HepG2 (cell line): ENCODE measurements around the gene ZBTB7B. TPM values are rescaled to one million over a fixed set of nuclear protein-coding genes. Genes with fewer than 3 reads are reported as not detected.

ENCODE experiments used
- ATAC-seq: fragments of 200-7000 bp; cut with Tn5 transposase; 3 replicates; pipeline ENCODE4 v1.9.1; 2020; ENCODE audit warnings: mild to moderate bottlenecking, moderate library complexity
- BruUV-seq: library from RNA; stranded (reverse); fragments of 400-500 nt; replicated peaks from 2 replicates; lab custom pipeline; 2021; lab: Mats Ljungman, UMichigan
- CTCF ChIA-PET: fragments of 300-600 bp; formaldehyde crosslinking; extraction: SDS; loops from one replicate; lab custom pipeline; 2021; ENCODE audit warnings: low total read pairs, inconsistent platforms, low intra/inter-chr PET ratio; lab: Yijun Ruan, JAX
- POLR2A ChIA-PET: fragments of 350-600 bp; sonication (Branson Sonifier 250); formaldehyde crosslinking; loops from one replicate; lab custom pipeline; 2020; ENCODE audit warnings: antibody characterized with exemption, inconsistent platforms; lab: Yijun Ruan, JAX
- DNase-seq: peaks from one replicate; pipeline ENCODE4 v3.0.0-alpha.2; 2015; ENCODE audit warnings: low spot score
- FAIRE-seq: peaks from 3 replicates; lab custom pipeline; 2011; peaks lifted over from hg19 to GRCh38; lab: Jason Lieb, UNC
- H2AFZ ChIP-seq: one replicate; pipeline ENCODE4 v1.6.1; 2011; ENCODE audit warnings: low read length, inconsistent platforms
- H3K27ac ChIP-seq: fragments of 300-600 bp; 3 replicates; pipeline ENCODE4 v1.8.0; 2011; ENCODE audit warnings: mixed run types, mild to moderate bottlenecking, mixed read lengths, low read length, inconsistent platforms; ENCODE audit not compliant: insufficient read depth; ENCODE audit errors: extremely low read length
- H3K27me3 ChIP-seq, 2 experiments: fragments of 200-600 bp in 1 of 2; 2 replicates in 1 of 2; 3 replicates in 1 of 2; pipeline versions ENCODE4 v1.6.0 to v1.8.0; 2011; ENCODE audit warnings: low read length in 2 of 2, mild to moderate bottlenecking in 2 of 2, moderate library complexity in 2 of 2, inconsistent platforms in 1 of 2; ENCODE audit not compliant: insufficient read depth in 2 of 2, control insufficient read depth in 1 of 2
- H3K36me3 ChIP-seq, 2 experiments: fragments of 200-600 bp in 1 of 2; replicated peaks in 1 of 2; 2 replicates in 1 of 2; 3 replicates in 1 of 2; pipeline versions ENCODE4 v1.5.1 to v1.8.0; 2011; ENCODE audit warnings: low read length in 2 of 2, inconsistent platforms in 1 of 2; ENCODE audit not compliant: insufficient read depth in 2 of 2, control insufficient read depth in 1 of 2
- H3K4me1 ChIP-seq: 2 replicates; pipeline ENCODE4 v1.5.1; 2012; ENCODE audit warnings: low read length, inconsistent platforms; ENCODE audit not compliant: insufficient read depth
- H3K4me2 ChIP-seq: 2 replicates; pipeline ENCODE4 v1.6.0; 2011; ENCODE audit warnings: low read depth, low read length, inconsistent platforms
- H3K4me3 ChIP-seq, 3 experiments: fragments of 200-600 bp in 1 of 3; sonication (generic), shearing (Covaris generic) in 1 of 3; replicated peaks in 1 of 3; 2 replicates each; pipeline ENCODE4 v1.5.1; 2011 to 2016; ENCODE audit warnings: low read length in 3 of 3, inconsistent platforms in 2 of 3, low read depth in 2 of 3, mild to moderate bottlenecking in 2 of 3, control low read depth in 1 of 3, mixed read lengths in 1 of 3; ENCODE audit not compliant: insufficient read depth in 1 of 3
- H3K79me2 ChIP-seq: one replicate; pipeline ENCODE4 v1.6.1; 2011; ENCODE audit warnings: low read length, inconsistent platforms; ENCODE audit not compliant: insufficient read depth
- H3K9ac ChIP-seq: 2 replicates; pipeline ENCODE4 v1.6.0; 2011; ENCODE audit warnings: mild to moderate bottlenecking, low read depth, low read length, inconsistent platforms; ENCODE audit not compliant: insufficient read depth
- H3K9me3 ChIP-seq: 2 replicates; pipeline ENCODE4 v1.5.1; 2012; ENCODE audit warnings: mild to moderate bottlenecking, low read length
- H4K20me1 ChIP-seq: 2 replicates; pipeline ENCODE4 v1.6.0; 2011; ENCODE audit warnings: inconsistent platforms, mild to moderate bottlenecking, low read length, moderate library complexity; ENCODE audit not compliant: insufficient read depth
- DR1 ChIP-seq: sonication (generic); formaldehyde crosslinking; IDR thresholded peaks from 2 replicates; pipeline ENCODE4 v1.8.0; 2021; ENCODE audit warnings: mild to moderate bottlenecking, missing genetic modification reagents, inconsistent platforms
- E2F5 ChIP-seq: sonication (generic); formaldehyde crosslinking; conservative IDR thresholded peaks from 2 replicates; pipeline ENCODE4 v1.4.0; 2020; ENCODE audit warnings: missing genetic modification reagents
- NFE2L2 ChIP-seq: fragments of 150-350 bp; IDR thresholded peaks from 2 replicates; pipeline ENCODE4 v1.6.1; 2014; ENCODE audit warnings: low read length
- NFKBIZ ChIP-seq: IDR thresholded peaks from 2 replicates; pipeline ENCODE4 v1.6.1; 2018; ENCODE audit warnings: missing genetic modification reagents, missing compliant biosample characterization
- POLR2A ChIP-seq, 2 experiments: IDR thresholded peaks; 2 replicates each; pipeline ENCODE4 v1.6.1; 2011; ENCODE audit warnings: low read depth in 2 of 2, low read length in 2 of 2, mild to moderate bottlenecking in 1 of 2, moderate library complexity in 1 of 2; ENCODE audit not compliant: insufficient read depth in 1 of 2
- SMC3 ChIP-seq: IDR thresholded peaks from 2 replicates; pipeline ENCODE4 v1.6.1; 2011; ENCODE audit warnings: low read length, improper control_type of control experiment
- TFDP2 ChIP-seq: sonication (generic); formaldehyde crosslinking; IDR thresholded peaks from 2 replicates; pipeline ENCODE4 v1.4.0; 2020; ENCODE audit warnings: missing genetic modification reagents
- ZFY ChIP-seq: sonication (generic); formaldehyde crosslinking; IDR thresholded peaks from 2 replicates; pipeline ENCODE4 v1.4.0; 2020; ENCODE audit warnings: missing genetic modification reagents
- ZNF609 ChIP-seq: sonication (generic); formaldehyde crosslinking; IDR thresholded peaks from 2 replicates; pipeline ENCODE4 v1.4.0; 2020; ENCODE audit warnings: mild to moderate bottlenecking, missing genetic modification reagents, borderline replicate concordance
- ZNF629 ChIP-seq: sonication (generic); formaldehyde crosslinking; conservative IDR thresholded peaks from 2 replicates; pipeline ENCODE4 v1.5.0; 2020; ENCODE audit warnings: missing genetic modification reagents
- ZNF772 ChIP-seq: sonication (generic); formaldehyde crosslinking; IDR thresholded peaks from 2 replicates; pipeline ENCODE4 v1.5.0; 2020; ENCODE audit warnings: mild to moderate bottlenecking, missing genetic modification reagents
- ZNF781 ChIP-seq: sonication (generic); formaldehyde crosslinking; IDR thresholded peaks from 2 replicates; pipeline ENCODE4 v1.5.1; 2020; ENCODE audit warnings: borderline replicate concordance, mild to moderate bottlenecking, missing genetic modification reagents; ENCODE audit errors: not compliant biosample characterization
- WGBS: methylation state at CpG from one replicate; pipeline ENCODE4 v1.1.6; 2017; ENCODE audit warnings: low lambda C conversion rate; 5-methylcytosine and 5-hydroxymethylcytosine counted together
- in situ Hi-C: cut with HindIII; loops from 2 replicates; pipeline ENCODE4 v1.10.0; 2017; ENCODE audit warnings: low pct_unique_long_range_greater_than_20kb; ENCODE audit not compliant: extremely low pct_ligation_motif_present
- intact Hi-C: fragments of 100-400 bp; cut with micrococcal nuclease; formaldehyde crosslinking; loops from one replicate; pipeline ENCODE4 v1.10.0; 2022; ENCODE audit not compliant: unreplicated experiment
- polyA plus RNA-seq, 8 experiments: library from polyadenylated mRNA; depleted of rRNA in 3 of 8; stranded (reverse) in 7 of 8; unstranded in 1 of 8; fragments of >200 nt; fragmentation: Illumina TruSeq in 4 of 8; extraction: Trizol in 4 of 8; gene quantifications; 2 replicates each; pipeline versions ENCODE4 v1.2.1 to v1.2.3, GENCODE V29; 2011 to 2016; ENCODE audit warnings: low read depth in 4 of 8, missing spikeins in 1 of 8, mixed read lengths in 1 of 8; ENCODE audit not compliant: insufficient read depth in 1 of 8
- total RNA-seq, 5 experiments: library from RNA; depleted of rRNA; stranded (reverse); fragments of >200 nt; fragmentation: Illumina TruSeq; extraction: Trizol; gene quantifications; 2 replicates each; pipeline ENCODE4 v1.2.3, GENCODE V29; 2016; ENCODE audit warnings: low read depth in 1 of 5

ZBTB7B gene
- total and polyA plus RNA-seq, 2 of the 13 experiments (the other 11 are each of a cell fraction or from before 2014, with no cell fraction given), result 15.5 to 17.5 TPM

DNA sequence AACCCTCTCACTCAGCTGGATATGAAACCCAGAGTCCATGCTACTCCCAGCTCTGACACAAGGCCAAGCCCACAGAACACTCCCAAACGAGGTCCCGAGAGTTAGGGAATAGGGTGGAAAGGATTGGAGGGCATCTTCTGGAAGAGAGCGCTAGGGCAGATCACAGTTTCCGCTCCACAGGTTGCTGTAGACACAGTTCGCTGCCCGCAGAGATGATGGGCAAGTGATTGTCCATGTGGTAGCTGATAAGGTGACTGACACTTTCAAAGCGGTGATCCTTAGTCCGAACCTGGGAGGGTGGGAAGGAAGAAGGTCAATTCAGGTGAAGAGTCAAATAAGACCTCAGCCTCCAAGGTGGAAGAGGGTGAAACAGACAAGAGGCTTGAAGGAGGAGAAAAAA lies 39.0 kb upstream of the ZBTB7B start:
- ChIA-PET POLR2A (interaction anchor here (2.0 to 8.3 kb wide), 2 partner anchors 10 to 20 kb away, joined by 5 to 148 read pairs; partner anchors contain the start of genes CKS1B and SHC1), CTCF (interaction anchor here (3.7 kb wide), 1 partner anchor 54 kb away, joined by 24 read pairs; no protein-coding TSS in a partner anchor)
- Histone ChIP-seq H3K27ac (peak overlapping the region; percentile 44), H3K79me2 (peaks cover 28% of the 10 kb centered on the region), H3K4me1 (peaks cover 53% of the 10 kb centered on the region), H3K4me3 (no peak overlapping the region), H3K36me3 (peaks cover 26 to 64% of the 10 kb centered on the region in 2 experiments), H3K9me3 (no peaks in the 10 kb centered on the region), H3K27me3 (no peaks in the 10 kb centered on the region; a peak in 1 of 5 replicates), H4K20me1 (no peaks in the 10 kb centered on the region), H3K9ac (no peak overlapping the region)
- FAIRE-seq, result no peak
- intact Hi-C loops (no loop called here), in situ Hi-C loops (loop anchor here (5.0 kb wide), 1 partner anchor 34 kb away; no protein-coding TSS in a partner anchor)
- ATAC-seq, result no peak
- DNase-seq, result no peak
- WGBS, result 94% methylated on average over 8 of the region's 8 CpGs
- BruUV-seq, result no TSS peak
- no peak for TF ChIP-seq TFDP2 (CRISPR knock-in tag)
- TF ChIP-seq POLR2A (IDR thresholded peaks at IDR 0.05; ENCODE audit: insufficient read depth in 1 of 2, low read depth in 2 of 2, low read length in 2 of 2), result peak in 1 of 2 experiments; percentile 9; a peak in 1 of 4 replicates
- no peak for TF ChIP-seq DR1 (CRISPR knock-in tag)
- TF ChIP-seq, all 625 proteins: peak for 1
- no peak overlapping the region for H3K4me2 ChIP-seq
- H2AFZ ChIP-seq, result no peak overlapping the region

GRCh38 chr1:154964359-154964758 lies 38.2 kb upstream of the ZBTB7B start:
- H2AFZ ChIP-seq, result no peak overlapping the region
- intact Hi-C loops, result no loop called here
- BruUV-seq, result no TSS peak
- WGBS, result 74% methylated on average over 6 of the region's 6 CpGs
- FAIRE-seq, result no peak
- peaks cover 60% of the 10 kb centered on the region for H3K4me1 ChIP-seq
- no peak for ATAC-seq
- in situ Hi-C loops, result loop anchor here (5.0 kb wide), 1 partner anchor 33 kb away; no protein-coding TSS in a partner anchor
- H3K4me2 ChIP-seq, result no peak overlapping the region
- H3K36me3 ChIP-seq, result peaks cover 23 to 62% of the 10 kb centered on the region in 2 experiments
- POLR2A ChIA-PET, result interaction anchor here (0.7 to 8.3 kb wide), 5 partner anchors 9 to 28 kb away, joined by 3 to 148 read pairs (median 5); partner anchors contain the start of genes CKS1B, FLAD1, PBXIP1 and PMVK
- no peaks in the 10 kb centered on the region for H3K9me3 ChIP-seq
- CTCF ChIA-PET, result no interaction called here
- H3K27me3 ChIP-seq, result no peaks in the 10 kb centered on the region; a peak in 1 of 5 replicates
- H3K27ac ChIP-seq, result peak overlapping the region; percentile 51
- H3K79me2 ChIP-seq, result peaks cover 35% of the 10 kb centered on the region
- DNase-seq, result no peak
- no peak overlapping the region for H3K4me3 ChIP-seq
- H4K20me1 ChIP-seq, result no peaks in the 10 kb centered on the region
- H3K9ac ChIP-seq, result no peak overlapping the region
- TF ChIP-seq ZNF772 (CRISPR knock-in tag) (no peak), E2F5 (CRISPR knock-in tag) (no peak), ZNF609 (CRISPR knock-in tag) (no peak), NFKBIZ (CRISPR knock-in tag) (no peak), ZFY (peak; percentile 30; the same call in 1 of the 2 replicates), ZNF629 (no peak), ZNF781 (CRISPR knock-in tag) (no peak), NFE2L2 (no peak), SMC3 (no peak)
